SU-DHL-6 (cell line): ENCODE data around the gene SPATA20.

Experiments used
- CTCF ChIP-seq: fragments of 200-600 bp; sonication (generic); IDR thresholded peaks from one replicate; pipeline ENCODE4 v1.5.1; 2017; ENCODE audit warnings: antibody characterized with exemption, mild to moderate bottlenecking, low read length, moderate library complexity; ENCODE audit not compliant: insufficient read depth, poor library complexity, severe bottlenecking
- EZH2phosphoT487 ChIP-seq: fragments of 200-600 bp; sonication (generic), shearing (Covaris generic); conservative IDR thresholded peaks from 2 replicates; pipeline ENCODE4 v1.6.1; 2018; ENCODE audit warnings: mild to moderate bottlenecking, antibody characterized with exemption, low read length, moderate library complexity, mixed read lengths

- TF ChIP-seq EZH2phosphoT487 = no peak
- no peak for TF ChIP-seq CTCF
Observed at GRCh38 chr17:50533185-50533584, 13.8 kb upstream of the SPATA20 start.
